GM06990 (cell line): ENCODE data around the gene EBF3.

Experiments
- DNase-seq: peaks from one replicate; pipeline ENCODE4 v3.0.0-alpha.2; 2011; ENCODE audit not compliant: insufficient read length; ENCODE audit errors: extremely low read depth
- H3K27me3 ChIP-seq: replicated peaks from 2 replicates; pipeline ENCODE4 v1.6.0; 2011; ENCODE audit warnings: low read length; ENCODE audit not compliant: control insufficient read depth, insufficient read depth
- H3K36me3 ChIP-seq: 2 replicates; pipeline ENCODE4 v1.5.1; 2011; ENCODE audit warnings: low read length; ENCODE audit not compliant: control insufficient read depth, insufficient read depth
- H3K4me3 ChIP-seq: replicated peaks from 2 replicates; pipeline ENCODE4 v1.5.1; 2011; ENCODE audit warnings: low read depth, mild to moderate bottlenecking, control low read depth, low read length
- CTCF ChIP-seq: IDR thresholded peaks from 2 replicates; pipeline ENCODE4 v1.5.1; 2011; ENCODE audit warnings: low read length, control low read depth, mild to moderate bottlenecking, inconsistent platforms; ENCODE audit not compliant: insufficient read depth, poor library complexity, severe bottlenecking

EBF3 gene

GRCh38 chr10:129918401-129918800, 45.7 kb downstream of the EBF3 start:
- H3K4me3 ChIP-seq = no peak overlapping the region
- no peak for DNase-seq
- no peak for TF ChIP-seq CTCF

GRCh38 chr10:129917936-129918335, 46.1 kb downstream of the EBF3 start:
- no peak for DNase-seq
- H3K4me3 ChIP-seq = no peak overlapping the region
- H3K36me3 ChIP-seq = no peaks in the 10 kb centered on the region
- no peak for TF ChIP-seq CTCF
- H3K27me3 ChIP-seq = no peaks in the 10 kb centered on the region

More at GRCh38 chr10:129918401-129918800, 45.7 kb downstream of the EBF3 start:
- Histone ChIP-seq H3K27me3 (no peaks in the 10 kb centered on the region), H3K36me3 (no peaks in the 10 kb centered on the region)

DNA sequence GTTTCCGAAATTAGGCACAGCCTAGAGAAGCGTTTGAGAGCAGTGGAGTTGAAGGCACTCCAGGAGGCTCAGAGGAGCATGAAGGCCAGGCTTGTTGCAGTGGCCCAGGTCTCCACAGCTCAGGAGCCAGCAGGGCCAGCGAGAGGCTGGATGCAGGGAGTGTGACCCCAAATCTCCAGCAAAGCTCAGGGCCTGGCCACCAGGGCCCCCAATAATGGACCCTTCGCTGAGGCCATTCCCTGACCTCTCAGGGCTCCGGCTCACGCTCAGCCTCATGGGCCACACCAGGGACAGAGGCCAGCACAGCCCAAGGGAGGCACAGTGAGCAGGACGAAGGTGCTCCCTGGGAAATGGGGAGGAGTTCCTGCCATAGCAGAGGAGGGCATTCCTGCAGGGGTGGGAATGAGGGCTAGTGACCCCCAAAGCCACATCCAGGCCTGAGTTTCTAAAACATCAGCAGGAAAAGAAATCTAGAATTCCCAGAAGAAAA, 47.5 kb downstream of the EBF3 start:
- H3K36me3 ChIP-seq = no peaks in the 10 kb centered on the region
- no peak for TF ChIP-seq CTCF
- H3K27me3 ChIP-seq = no peaks in the 10 kb centered on the region
- DNase-seq = no peak
- no peak overlapping the region for H3K4me3 ChIP-seq

DNA sequence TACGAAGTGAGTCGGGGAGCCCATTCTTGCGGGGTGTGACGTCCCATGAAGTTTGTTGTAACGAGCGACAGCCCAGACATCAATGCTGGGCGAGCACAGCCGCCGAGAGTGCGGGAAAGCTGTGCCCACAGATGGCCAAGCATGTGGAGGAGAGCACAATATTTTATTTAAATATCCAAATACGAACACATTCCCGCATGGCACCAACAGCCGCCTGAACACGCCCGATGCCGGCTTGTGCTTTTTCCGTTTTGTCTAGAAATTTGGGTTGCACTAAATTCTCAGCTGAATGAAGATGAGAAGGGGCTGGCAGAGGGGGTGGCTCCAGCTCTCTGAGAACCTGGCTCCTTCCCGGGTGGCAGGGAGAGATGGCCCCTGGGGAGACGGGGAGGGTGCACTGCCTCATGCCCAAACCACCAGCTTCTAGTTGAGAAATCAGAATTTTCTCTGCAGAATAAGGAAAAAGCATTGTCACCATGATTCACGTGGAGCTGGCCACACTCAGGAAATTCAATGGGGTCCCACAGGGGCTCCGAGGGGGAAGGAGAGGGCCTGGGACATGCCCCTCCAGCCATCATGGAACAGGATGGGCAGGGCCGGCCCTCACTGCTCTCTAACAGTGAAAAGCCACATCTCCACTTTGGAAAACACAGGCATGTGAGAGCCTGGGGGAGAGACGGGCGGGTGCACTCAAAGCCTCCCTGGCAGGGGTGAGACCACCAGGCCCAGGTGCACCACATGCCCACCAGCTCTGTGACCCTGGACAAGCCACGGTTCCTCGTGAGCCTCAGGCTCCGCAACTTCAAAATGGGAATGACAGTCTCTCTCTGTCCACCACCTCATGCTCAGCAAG, 48.3 kb downstream of the EBF3 start:
- Histone ChIP-seq H3K4me3 (no peak overlapping the region), H3K27me3 (no peaks in the 10 kb centered on the region), H3K36me3 (no peaks in the 10 kb centered on the region)
- TF ChIP-seq CTCF = no peak
- DNase-seq = no peak

- no peak overlapping the region for H3K4me3 ChIP-seq
- DNase-seq = no peak
- H3K36me3 ChIP-seq = no peaks in the 10 kb centered on the region
- H3K27me3 ChIP-seq = no peaks in the 10 kb centered on the region
- no peak for TF ChIP-seq CTCF
Observed at GRCh38 chr10:129914960-129915359, 49.1 kb downstream of the EBF3 start.
